GM21390 (cell line): Measurements from ENCODE around the gene LRRN3.

ENCODE experiments used
- ATAC-seq: cut with Tn5 transposase; IDR thresholded peaks from one replicate; pipeline ENCODE4 v1.9.1; 2021; ENCODE audit not compliant: unreplicated experiment

Gene LRRN3

DNA sequence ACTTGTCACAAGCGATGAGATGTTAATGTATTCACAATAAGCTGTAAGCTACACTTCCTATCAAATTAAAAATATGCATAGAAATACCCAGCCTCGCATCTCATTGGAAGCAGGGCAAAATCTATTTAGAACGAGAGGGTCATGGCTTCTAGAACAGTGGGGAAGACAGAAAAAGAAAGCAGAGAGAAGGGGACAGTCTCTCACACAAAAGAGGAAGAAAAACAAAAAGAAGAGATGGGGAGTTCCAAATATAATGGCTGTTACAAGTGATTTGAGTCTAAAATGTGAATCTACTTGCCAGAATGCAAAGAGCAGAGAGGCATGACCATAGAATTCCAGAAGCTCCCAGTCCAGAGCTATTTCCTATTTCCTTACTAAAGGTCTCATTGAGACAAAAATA is 13.8 kb downstream of the LRRN3 start:
- peak; percentile 44 for ATAC-seq

DNA sequence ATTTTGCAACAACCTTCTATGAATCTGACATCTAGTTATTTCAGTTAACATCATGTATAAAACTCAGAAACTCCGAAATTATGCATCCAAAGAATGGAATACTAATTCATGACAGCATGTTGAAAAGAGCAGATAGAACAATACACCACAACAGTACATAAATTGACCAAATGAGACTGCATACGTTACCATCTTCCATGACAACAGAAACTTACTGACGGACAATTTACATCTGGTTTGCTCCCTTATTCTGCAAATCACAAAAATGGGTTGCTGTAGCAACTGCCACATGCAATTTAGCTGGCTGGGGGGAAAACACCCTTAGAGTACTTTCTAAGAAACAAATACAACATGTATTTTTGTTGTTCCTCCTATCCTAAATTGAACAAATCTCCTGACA is 14.3 kb downstream of the LRRN3 start:
- no peak for ATAC-seq

DNA sequence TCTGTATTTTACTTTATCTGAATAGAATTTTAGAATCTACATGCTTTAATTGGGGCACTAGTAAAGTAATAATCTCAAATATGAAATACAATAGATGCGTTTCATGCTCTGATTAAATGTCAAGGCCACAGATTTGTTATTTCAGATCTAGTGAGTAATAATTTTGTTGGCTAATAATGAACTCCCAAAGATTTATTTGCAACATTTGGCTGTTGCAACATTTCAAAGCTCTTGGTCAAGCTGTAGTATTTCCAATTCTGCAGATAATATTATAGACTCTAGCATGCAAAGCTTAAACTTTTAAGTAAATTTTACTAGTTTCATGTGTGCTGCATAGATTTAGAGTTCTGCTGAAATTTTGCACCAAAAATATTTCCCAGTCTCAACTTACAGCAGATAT is 16.7 kb downstream of the LRRN3 start:
- ATAC-seq: no peak

GRCh38 chr7:111108000-111108399 is 17.1 kb downstream of the LRRN3 start:
- ATAC-seq: no peak

- no peak for ATAC-seq
Measured at GRCh38 chr7:111108496-111108895, 17.6 kb downstream of the LRRN3 start.

- ATAC-seq: no peak
Measured at GRCh38 chr7:111112439-111112838, 21.5 kb downstream of the LRRN3 start.

GRCh38 chr7:111113263-111114017 is 22.5 kb downstream of the LRRN3 start:
- ATAC-seq: no peak

DNA sequence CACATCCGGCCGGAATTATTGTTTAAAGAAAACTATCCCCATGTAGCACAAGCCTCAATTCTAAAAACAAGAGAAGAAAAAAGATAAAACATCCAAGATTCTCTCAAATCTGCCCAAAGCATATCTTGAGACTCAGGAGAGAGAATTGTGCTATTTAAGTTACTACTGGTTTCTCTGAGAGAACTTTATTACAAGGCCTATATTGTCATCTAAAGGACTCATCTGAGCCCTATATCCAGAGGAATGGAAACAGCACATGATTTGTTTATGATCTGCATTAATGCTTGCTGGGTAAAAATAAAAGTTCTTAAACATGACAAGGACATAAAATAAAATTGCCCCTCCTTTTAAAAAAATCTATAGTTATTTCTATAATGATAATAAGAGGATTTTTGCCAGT is 25.0 kb downstream of the LRRN3 start:
- no peak for ATAC-seq

- ATAC-seq: no peak
Measured at GRCh38 chr7:111126987-111127386, 36.1 kb downstream of the LRRN3 start.

DNA sequence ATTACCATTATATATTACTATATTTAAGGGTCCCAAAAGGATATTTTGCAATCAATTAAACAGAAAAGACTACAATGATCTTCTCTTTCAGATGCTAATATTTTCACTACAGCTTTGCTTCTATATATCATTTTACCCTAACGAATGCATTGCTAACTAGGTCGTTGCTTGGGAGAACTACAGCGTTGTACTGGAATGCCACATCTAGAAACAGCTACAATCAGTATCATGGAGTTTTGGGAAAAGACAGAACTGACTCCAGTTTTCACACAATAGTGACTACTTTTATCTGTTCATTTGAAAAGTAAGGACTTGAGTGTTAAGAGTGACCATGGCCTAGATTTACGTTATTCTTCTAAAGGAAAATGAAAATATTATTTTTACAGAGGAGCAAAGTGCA is 38.5 kb downstream of the LRRN3 start:
- no peak for ATAC-seq

DNA sequence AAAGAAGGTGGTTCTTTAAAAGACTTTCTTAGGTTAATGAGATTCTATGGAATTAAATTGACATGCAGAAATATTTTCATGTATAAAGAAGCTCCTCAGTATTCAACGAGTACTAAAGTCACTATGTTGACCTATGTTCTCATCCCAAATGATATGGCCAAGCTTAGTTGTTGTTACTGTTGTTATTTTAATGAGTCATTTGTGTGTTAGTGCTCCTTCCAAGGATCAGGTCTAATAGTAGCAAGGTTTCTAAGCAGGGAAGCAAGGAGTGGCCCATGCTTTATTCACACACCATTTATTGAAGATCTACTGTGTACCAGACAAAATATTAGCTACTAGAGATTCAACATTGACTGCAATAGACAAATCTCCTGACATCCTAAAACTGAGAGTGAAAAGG is 41.9 kb downstream of the LRRN3 start:
- ATAC-seq: no peak

- peak; percentile 82 for ATAC-seq
Measured at GRCh38 chr7:111137296-111138192, 46.6 kb downstream of the LRRN3 start.

GRCh38 chr7:111138193-111138569 is 47.3 kb downstream of the LRRN3 start:
- ATAC-seq: peak; percentile 95

DNA sequence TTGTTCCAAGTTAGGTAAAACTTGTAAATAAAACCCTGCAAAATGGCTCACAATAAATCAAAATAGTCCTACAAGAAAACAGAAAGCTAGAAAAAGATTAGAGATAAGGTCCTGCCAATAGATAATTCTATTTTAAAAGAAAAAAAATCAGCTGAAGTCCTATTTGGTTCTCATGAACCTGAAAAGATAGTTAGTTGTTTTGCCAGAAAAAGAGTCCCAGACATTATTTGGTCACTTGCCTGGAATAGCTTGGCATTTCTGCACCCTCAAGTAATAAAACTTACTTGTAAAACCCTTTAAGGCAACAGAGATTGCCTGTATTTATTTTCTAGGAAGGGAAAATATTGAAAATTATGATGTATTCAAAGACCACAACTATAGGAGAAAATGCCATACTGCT is 47.7 kb downstream of the LRRN3 start:
- ATAC-seq: no peak

GRCh38 chr7:111140091-111140865 is 49.4 kb downstream of the LRRN3 start:
- ATAC-seq: no peak

DNA sequence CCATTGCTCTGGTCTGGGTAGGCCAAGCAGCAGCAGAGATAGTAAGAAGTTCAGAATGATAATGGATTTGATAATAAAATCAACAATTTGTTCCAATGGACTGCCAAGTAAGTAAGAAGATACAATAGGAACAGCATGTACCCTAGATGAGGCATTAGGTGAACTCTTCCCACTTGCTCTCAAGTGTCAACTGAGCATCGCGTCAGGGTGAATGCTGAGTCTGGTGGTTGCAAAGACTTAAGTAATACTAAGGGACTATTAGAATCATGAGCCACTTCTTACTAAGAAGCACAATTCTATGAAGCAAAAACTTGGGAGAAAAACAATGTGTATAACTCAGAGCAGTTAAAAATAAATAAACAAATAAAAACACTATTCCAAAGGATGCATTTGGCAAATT is 54.5 kb downstream of the LRRN3 start:
- ATAC-seq: no peak

GRCh38 chr7:111146136-111146535 is 55.2 kb downstream of the LRRN3 start:
- ATAC-seq: no peak

DNA sequence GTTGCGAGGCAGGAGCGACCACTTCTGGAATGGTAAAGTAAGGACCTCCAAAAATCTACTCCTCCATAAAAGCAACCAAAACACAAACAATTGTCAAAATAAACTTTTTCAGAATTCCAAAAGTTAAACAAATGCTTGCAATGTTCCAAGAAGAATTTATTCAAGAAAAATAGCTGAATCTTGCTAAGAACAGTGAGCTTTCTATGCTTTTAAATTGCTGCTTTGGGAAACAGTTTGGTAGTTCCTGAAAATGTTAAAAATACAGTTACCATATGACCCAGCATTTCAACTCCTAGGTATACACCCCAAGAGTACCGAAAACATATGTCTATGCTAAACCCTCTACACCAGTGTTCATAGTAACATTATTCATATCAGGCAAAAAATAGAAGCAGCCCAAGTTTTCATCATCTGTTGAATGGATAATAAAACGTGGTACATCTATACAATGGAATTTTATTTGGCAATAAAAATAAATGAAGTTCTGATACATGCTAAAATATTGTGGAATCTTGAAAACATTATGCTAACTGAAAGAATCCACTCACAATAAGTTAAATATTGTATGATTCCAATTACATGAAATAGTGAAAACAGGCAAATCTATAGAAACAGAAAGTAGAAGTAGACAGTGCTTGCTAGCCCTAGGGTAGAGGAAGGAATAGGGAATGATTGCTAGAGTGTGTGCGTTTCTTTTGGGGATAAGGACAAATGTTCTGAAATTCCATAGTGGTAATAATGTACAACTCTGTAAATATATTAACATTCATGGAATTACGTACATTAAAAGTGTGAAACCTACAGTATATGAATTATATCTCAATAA is 57.0 kb downstream of the LRRN3 start:
- ATAC-seq: peak; percentile 56

DNA sequence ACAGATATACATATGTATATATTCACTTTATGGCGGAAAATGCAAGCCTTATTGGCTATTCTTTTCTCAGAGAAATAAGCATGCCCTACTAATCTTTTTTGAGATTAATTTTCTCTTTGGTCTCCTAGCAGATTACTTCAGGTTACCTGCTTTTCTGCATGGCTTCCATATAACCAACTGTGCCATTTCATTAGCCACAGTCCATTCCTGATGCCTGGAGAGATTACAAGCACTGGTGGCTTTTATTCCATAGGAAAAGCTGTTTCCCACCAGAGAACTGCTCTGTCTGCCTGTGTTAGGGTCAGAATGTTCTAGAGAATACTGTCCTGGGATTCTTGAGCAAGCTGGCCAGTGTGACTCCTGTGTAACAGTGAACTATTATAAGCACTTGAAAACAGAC is 59.8 kb downstream of the LRRN3 start:
- ATAC-seq: no peak

DNA sequence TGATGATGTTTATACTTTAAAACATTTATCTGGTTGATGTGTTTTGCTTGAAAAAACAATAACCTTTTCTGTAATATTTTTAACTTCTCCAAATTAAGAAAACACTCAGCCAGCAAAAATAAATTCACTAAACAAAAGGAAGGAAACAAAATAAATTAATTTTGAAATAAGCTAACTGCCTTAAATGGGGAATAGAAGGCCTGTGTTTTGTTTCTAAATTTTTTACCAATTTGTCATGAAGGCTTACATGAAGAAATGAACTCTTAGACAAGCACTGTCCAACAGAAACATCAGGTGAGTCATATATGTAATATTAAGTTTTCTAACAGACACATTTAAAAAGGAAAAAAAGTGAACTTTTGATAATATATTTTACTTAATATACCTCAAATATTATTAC is 68.5 kb downstream of the LRRN3 start:
- ATAC-seq: no peak

DNA sequence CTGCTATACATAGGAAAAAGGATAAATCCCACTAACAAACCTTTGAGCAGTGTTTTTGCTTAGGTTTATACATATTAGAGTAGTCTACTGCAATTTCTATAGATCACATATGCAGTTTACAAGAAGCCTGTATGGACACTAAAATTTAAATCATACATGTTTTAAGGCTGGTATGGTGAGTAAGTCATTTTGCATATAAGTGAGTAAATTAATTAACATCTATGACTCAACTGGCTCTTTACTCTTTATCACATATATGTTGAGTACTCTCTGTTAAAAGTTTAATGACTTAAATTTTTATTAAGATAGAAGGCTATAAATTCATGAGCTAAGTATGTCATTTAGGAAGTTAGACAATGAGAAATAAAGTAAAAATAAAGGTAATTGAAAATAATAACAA is 69.4 kb downstream of the LRRN3 start:
- no peak for ATAC-seq
